HL-60 (cell line): ENCODE results near the gene PRAMEF20.
"Not testable (repeated sequence)": the region's sequence is repeated elsewhere in the genome, so short reads cannot be mapped to it uniquely, and the experiment has no call there.

ENCODE experiments used
- CTCF ChIP-seq: IDR thresholded peaks from one replicate; pipeline ENCODE4 v1.5.1; 2011; ENCODE audit warnings: low read length, control low read depth, inconsistent platforms; ENCODE audit not compliant: insufficient read depth
- SPI1 ChIP-seq: IDR thresholded peaks from 2 replicates; pipeline ENCODE4 v1.6.1; 2012; ENCODE audit warnings: low read depth, mild to moderate bottlenecking, borderline replicate concordance

- TF ChIP-seq CTCF, SPI1: not testable (repeated sequence)
These were observed 43.7 kb upstream of the PRAMEF20 start for GRCh38 chr1:13366536-13366935.
